Activated naive CD8-positive, alpha-beta T cell treated with anti-CD3 and anti-CD28 coated beads, Interleukin-2, amount 50 U/mL, for 16 hours (primary cell): Measurements from ENCODE around the gene RNF213.

Experiments used
- DNase-seq: peaks from one replicate; pipeline ENCODE4 v3.0.0-alpha.2; 2020; ENCODE audit warnings: low read depth, low spot score

Gene RNF213

DNA sequence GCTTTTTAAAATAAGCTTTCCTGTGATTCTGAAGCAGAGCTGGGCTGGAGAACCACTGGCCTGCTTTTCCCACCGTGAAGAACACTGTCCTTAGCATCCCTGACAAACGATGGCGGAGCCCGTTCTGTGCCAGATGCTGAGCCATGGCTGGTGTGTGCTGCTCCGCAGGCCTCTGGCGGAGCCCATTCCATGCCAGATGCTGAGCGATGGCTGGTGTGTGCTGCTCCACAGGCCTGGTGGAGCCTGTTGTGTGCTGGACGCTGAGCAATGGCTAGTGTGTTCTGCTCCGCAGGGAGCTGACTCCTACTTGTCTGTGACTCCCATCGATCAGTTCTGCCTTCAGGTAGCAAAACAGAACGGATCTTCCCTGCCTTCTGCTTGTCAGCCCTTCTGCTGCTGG lies 158.6 kb downstream of the RNF213 start:
- no peak for DNase-seq

- DNase-seq, result no peak
Observed at GRCh38 chr17:80421381-80422090, 160.9 kb downstream of the RNF213 start.

DNA sequence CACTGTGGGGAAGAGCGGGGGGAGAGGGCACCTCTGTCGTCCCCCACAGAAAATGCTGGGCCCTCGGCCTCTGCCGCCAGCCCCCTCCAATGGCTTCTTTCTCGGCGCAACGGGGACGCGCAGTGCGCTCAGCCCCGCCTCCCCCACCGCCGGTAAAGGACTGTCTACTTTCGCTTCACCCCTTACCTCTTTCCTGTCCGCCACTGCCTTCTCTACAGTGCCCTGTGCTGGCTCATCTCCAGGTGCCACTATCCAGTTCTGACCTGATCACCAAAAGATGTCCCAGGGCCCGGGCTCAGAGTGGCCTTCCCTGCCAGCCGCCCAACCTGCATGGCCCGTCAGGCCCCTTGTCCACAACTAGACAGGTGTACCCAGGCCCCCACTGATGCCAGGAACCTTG lies 161.6 kb downstream of the RNF213 start:
- no peak for DNase-seq

DNA sequence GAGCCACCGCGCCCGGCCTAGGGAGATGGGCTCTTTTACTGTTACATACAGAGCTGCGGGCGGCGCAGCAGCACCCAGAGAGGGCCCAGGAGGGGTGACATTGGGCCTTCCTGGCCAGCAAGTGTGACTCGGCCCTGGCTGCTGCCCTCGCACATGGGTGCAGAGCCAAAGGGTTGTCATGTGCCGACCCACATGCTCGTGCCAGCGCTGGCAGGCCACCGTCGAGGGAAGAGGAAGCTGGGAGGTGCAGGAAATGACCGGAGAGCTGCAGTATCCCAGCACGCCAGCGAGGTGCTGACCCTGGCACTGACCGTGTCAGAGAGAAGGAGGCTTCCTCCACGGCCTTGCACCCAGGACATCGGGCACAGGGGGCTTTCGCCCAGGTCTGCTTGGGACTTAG lies 162.3 kb downstream of the RNF213 start:
- no peak for DNase-seq

DNA sequence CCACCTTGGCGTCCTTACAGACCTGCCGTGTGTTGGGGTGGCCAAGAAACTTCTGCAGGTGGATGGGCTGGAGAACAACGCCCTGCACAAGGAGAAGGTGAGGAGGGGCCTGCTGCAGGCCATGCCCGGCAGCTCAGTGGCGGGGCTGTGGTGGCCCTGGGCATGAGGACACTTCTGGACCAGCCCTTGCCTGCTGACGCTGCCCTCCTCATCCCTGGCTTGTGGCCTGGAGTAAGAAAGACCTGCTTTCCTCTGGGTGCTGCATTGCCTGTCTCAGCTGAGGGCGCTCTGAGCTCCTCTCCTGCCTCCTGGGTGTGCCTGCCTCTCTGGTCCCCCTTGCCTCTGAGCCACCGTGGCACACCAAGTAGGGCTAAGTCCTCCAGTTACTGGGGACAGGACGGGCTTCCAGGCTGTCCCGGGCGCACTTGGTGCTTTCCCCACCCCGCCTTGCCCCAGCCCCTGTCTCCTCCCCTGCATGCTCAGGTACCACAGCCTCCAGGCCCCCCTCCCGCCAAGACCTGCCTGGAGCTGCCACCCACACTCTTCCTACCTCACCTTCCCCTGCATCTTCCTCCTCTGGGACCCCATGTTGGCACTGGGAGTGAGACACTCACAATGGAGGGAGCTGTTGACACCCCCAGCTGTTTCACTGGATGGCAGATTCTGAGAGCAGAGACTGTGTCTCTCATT lies 163.0 kb downstream of the RNF213 start:
- no peak for DNase-seq

GRCh38 chr17:80424261-80424660 lies 163.6 kb downstream of the RNF213 start:
- no peak for DNase-seq

GRCh38 chr17:80424878-80425765 lies 164.5 kb downstream of the RNF213 start:
- DNase-seq, result no peak

DNA sequence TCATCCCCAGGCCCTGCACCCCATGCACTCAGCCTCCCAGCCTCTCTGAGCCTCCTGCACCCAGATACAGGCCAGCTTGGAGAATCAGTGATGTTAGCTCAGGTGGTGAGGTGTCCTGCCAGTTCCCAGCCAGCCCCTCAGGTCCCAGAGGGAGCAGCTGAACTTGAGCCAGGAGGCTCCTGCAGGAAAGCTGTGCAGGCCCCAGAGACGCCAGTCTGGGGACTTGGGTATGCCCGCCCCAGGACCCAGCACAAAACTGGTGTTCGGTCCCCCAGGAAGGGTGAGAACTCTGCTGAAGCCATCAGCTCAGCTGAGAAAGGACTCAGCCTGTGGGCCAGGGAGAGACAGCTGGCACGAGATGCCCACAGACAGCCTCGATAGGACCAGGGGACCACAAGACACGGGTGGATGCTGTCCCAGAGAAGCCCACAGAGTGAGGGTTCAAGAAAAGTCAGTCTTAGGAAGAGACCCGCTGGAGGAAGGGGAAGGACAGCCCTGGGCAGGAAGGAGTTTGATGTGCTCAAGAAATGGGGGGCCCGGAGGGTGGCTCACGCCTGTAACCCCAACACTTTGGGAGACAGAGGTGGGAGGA lies 165.3 kb downstream of the RNF213 start:
- DNase-seq, result no peak

DNA sequence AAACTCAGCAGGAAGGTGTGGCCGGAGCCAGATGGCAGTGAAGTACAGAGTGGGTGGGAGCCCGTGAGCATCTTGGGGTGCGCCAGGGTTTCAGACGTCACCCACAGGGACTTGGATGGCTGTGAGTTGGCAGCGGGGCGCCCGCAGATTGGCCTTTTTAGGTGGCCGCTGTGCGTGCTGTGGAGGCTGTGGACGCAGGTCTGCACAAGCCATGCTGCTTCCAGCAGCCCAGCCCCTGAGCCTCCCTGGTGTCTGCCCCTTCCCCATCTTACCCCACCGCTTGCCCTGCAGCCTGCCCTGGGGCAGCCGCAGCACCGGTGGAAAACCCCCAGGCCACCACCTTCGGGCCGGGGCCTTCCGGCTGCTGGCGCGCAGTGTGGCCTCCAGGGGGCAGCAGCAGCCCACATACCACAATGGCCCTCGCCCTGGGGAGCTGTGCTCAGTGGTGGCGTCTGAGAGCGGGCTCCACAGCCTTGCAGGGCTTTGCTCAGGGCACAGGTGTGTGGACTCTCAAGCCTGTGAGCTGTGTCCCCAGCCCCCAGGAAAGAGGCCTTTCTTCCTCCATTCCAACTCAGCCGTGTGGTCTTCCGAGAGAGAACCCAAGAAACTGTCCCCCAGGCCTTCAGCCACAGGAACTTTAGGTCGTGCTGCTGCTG lies 166.1 kb downstream of the RNF213 start:
- DNase-seq, result peak; percentile 78

DNA sequence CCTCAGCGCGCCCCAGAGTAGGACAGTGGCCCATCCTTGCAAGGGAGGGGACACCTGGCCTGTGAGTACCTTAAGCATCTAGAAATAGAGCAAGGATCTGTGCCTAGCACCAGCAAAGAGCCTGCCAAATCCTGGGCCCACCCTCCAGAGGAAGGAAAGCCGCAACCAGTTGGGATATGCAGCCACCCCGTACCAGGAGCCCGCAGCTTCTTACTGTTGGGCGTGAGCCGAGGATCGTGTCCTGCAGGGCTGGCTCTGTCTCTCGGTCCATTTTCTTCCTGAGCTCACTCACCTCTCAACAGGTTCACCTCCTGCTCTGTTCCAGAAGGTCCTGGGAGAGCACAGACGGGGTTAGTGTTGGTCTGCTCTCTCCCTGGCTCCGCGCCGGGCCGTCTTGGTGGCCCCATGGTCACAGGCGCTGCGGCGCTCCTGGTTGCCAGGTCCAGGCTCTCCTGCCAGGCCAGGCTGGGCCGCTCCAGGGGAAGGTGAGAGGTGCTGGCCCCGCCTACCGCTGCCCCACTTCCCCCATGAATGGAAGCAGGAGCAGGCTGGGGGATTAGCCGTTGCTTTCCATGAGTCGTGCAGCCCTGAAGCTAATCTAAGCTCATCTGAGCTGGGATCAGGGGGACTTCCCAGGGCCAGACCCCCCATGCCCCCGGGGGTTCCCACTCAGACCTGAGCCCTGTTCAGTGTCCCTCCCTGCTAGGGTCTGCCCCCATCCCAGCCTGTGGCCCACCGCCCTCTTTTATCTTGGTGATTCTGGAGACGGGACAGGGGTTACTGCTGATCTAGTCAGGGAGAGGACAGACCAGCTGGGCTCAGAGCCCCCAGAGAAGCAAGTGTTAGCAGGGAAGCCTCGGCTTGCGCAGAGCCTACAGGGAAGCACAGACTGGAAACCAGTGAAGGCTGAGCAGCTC lies 167.0 kb downstream of the RNF213 start:
- no peak for DNase-seq

- no peak for DNase-seq
Observed at GRCh38 chr17:80428363-80428762, 167.7 kb downstream of the RNF213 start.

DNA sequence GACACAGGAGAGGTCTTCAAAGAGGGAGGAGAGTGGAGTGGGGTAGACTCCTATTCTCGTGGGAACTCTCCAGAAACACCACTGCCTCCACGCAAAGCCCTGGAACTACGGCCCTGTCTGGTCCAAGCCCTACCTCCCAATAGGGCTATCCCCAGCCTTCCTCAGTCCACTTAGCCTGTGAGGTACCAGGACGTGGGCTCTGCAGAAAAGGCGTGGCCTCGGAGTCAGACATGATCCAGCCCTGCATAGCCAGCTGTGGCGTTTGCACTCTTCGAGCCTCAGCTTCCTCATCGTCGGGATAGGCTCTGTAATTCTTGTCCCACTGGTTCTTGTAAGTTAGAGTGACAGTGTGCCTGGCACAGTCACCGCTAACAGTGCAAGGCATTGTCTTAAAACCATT lies 168.1 kb downstream of the RNF213 start:
- no peak for DNase-seq

GRCh38 chr17:80429356-80430275 lies 169.0 kb downstream of the RNF213 start:
- no peak for DNase-seq

DNA sequence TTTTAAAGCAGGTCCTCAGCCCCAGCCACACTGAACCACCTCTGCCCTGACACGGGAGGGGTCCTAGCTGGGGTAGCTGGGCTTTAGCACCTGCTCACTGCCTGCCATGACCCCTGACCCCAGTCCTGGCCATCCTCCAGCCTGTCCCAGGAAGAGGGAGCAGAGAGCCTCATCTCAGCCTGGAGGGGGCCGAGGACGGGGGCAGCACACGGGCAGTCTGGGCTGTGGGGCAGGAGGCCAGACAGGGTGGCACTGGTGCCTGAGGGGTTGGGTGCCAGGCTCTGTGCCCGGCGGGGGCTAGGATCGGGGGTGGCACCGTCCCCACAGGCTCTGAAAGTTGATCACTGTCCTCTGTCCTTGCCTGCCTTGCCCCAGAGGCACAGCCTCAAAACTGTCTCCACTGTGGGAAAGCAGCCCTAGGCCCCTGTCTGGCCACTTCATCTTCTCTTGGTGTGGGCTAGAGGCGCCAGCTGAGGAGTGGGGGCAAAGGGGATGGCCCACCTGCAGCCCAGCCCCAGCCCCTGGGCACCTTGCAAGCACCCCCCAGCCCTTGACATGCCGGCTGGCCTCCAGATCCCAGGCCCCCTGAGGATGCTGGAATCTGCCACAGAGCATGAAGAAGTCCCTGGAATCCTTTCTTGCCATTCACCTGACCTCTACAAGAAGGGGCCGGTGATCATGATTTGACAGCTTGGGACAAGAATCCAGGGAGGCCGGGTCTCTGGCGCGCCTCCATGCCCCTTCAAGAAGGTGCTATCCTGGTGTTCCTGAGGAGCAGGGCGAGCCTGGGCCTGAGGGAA lies 170.0 kb downstream of the RNF213 start:
- no peak for DNase-seq

- no peak for DNase-seq
Observed at GRCh38 chr17:80431246-80432195, 170.9 kb downstream of the RNF213 start.

DNA sequence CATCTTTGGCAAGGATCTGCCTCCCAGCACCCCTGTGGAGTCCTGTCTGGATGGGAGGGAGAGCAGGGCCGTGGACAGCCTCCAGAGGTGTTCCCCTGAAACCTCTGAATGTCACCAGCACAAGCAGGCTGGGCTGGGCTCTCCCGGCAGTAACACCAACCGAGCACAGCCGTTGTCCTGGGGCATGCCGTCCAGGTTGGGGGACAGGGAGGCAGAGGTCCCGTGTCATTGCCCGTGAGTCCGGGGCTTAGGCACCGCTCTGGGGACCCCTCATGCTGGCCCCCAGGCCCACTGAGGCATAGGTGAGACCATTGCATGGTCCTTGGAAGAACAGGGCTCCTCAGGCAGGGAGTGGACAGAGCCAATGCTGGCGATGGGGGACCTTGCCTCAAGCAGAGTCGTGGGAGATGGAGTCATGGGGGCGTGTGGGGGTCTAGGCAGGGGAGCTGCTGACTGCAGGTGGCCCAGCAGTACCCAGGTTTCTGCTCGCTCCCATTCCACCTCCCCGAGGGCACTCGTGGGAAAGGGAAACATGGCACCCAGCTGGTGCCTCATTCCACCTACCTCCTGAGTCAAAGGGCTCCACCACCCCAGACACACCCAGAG lies 171.8 kb downstream of the RNF213 start:
- no peak for DNase-seq

GRCh38 chr17:80432961-80433550 lies 172.4 kb downstream of the RNF213 start:
- DNase-seq, result no peak
